IMR-90 (cell line): Measurements from ENCODE around the gene KDF1.

ENCODE experiments used
- BHLHE40 ChIP-seq: fragments of 150-350 bp; IDR thresholded peaks from 2 replicates; pipeline ENCODE4 v1.6.1; 2016; ENCODE audit warnings: mild to moderate bottlenecking, low read depth, low read length
- CEBPB ChIP-seq: IDR thresholded peaks from 2 replicates; pipeline ENCODE4 v1.6.1; 2012; ENCODE audit warnings: low read depth, low read length, improper control_type of control experiment
- FOS ChIP-seq: fragments of 150-350 bp; IDR thresholded peaks from 2 replicates; pipeline ENCODE4 v1.6.1; 2016; ENCODE audit warnings: low read depth, low read length
- MXI1 ChIP-seq: IDR thresholded peaks from 2 replicates; pipeline ENCODE4 v1.6.1; 2012; ENCODE audit warnings: low read depth, mild to moderate bottlenecking, low read length, moderate library complexity, borderline replicate concordance
- TF ChIP-seq, protein P1 (sequence below): conservative IDR thresholded peaks from 2 replicates; pipeline ENCODE4 v1.5.1; 2012; ENCODE audit warnings: mild to moderate bottlenecking, low read depth, low read length, improper control_type of control experiment

GRCh38 chr1:26922901-26923300 lies 37.4 kb downstream of the KDF1 start:
- TF ChIP-seq CEBPB (no peak), FOS (no peak), MXI1 (no peak), BHLHE40 (no peak)
- TF ChIP-seq, protein P1, sequence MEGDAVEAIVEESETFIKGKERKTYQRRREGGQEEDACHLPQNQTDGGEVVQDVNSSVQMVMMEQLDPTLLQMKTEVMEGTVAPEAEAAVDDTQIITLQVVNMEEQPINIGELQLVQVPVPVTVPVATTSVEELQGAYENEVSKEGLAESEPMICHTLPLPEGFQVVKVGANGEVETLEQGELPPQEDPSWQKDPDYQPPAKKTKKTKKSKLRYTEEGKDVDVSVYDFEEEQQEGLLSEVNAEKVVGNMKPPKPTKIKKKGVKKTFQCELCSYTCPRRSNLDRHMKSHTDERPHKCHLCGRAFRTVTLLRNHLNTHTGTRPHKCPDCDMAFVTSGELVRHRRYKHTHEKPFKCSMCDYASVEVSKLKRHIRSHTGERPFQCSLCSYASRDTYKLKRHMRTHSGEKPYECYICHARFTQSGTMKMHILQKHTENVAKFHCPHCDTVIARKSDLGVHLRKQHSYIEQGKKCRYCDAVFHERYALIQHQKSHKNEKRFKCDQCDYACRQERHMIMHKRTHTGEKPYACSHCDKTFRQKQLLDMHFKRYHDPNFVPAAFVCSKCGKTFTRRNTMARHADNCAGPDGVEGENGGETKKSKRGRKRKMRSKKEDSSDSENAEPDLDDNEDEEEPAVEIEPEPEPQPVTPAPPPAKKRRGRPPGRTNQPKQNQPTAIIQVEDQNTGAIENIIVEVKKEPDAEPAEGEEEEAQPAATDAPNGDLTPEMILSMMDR: no peak
